ENCODE results near the gene LIMS2. TPM values are rescaled to one million over a fixed set of nuclear protein-coding genes. Genes with fewer than 3 reads are reported as not detected.
A peak's percentile ranks its signal among the peaks of the same experiment; 100 is the strongest.

The LIMS2 gene
- total and polyA plus RNA-seq, 2 of the 8 experiments (the other 6 are each of a cell fraction or from before 2014, with no cell fraction given), result 3.3 to 4.8 TPM

DNA sequence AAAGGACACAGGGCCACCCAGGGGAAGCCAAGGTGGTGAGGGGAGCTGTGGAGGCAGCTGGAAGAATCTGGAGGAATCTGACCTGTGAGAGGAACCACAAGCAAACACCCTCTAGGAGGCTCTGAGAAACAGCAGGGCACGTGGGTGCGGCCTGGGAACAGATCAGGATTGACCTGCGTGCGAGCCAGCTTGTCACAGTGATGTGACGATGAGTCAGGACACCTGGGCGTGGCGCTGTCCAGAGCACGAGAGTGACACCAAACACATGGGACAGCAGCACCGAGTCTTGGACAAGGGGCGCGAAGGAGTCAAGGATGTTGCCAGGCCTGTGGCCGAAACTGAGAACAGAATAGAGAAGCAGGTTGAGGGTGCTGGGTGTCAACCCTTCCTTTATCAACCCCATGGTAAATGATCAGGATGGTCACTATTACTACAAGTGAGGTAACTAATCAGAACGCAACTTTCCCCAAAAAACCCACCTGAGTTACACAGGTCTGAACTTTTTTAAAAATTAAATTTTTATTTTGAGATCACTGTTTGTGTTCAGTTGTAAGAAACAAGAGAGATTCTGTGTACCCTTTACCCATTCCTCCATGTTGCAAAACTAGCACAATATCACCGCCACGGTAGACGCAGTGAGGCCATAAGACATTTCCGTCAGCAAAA, 25.3 kb upstream of the LIMS2 start (continued):
- TF ChIP-seq POLR2AphosphoS5 (IDR thresholded peaks at IDR 0.05; ENCODE audit: low read depth, low read length), result peak; percentile 37; the same call in 1 of the 2 replicates
- TF ChIP-seq TAF1 (IDR thresholded peaks at IDR 0.05; ENCODE audit: low read depth, low read length), result peak; percentile 26; the same call in 1 of the 2 replicates
- TF ChIP-seq EZH2 (IDR thresholded peaks at IDR 0.05; ENCODE audit: low read depth, low read length, severe bottlenecking), result no peak
- TF ChIP-seq E2F6 (IDR thresholded peaks at IDR 0.05), result 0 out of 2 replicates have a peak, but pooled peaks have one; percentile 44
